Stimulated activated CD4-positive, alpha-beta T cell treated with anti-CD3 and anti-CD28 coated beads, Interleukin-15, amount 100 ng/mL, for 1 hour (primary cell): Measurements from ENCODE around the gene SMIM1.

Experiments
- DNase-seq, 2 donors: peaks; one replicate each; pipeline ENCODE4 v3.0.0-alpha.2; 2020; ENCODE audit warnings: low read depth in 1 of 2, low spot score in 1 of 2

Gene SMIM1

GRCh38 chr1:3817821-3818597 is 45.5 kb downstream of the SMIM1 start:
- DNase-seq: no peak

- DNase-seq: no peak
These were observed 47.2 kb downstream of the SMIM1 start for GRCh38 chr1:3819771-3820200.

- DNase-seq: no peak
These were observed 47.8 kb downstream of the SMIM1 start for GRCh38 chr1:3820316-3820715.

- no peak for DNase-seq
These were observed 48.5 kb downstream of the SMIM1 start for GRCh38 chr1:3821004-3821403.

DNA sequence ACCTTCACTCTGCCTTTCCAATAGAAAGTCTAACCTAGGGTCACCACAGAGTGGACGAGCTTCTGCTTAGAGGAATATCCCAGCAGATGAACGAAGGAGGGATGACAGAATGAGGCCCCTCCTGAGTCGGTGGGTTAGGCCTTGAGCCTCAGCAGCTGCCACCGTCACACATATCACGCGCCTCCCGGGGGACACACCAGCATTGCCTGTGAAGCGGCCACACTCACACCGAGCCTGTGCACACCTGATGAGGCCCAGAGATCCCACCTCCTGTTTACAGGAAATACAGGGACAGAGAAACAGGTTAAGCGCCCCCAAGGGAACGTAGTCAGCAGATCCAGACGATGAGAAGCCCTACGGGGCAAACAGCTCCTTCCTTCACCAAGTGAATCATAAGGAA is 48.9 kb downstream of the SMIM1 start:
- DNase-seq: no peak

DNA sequence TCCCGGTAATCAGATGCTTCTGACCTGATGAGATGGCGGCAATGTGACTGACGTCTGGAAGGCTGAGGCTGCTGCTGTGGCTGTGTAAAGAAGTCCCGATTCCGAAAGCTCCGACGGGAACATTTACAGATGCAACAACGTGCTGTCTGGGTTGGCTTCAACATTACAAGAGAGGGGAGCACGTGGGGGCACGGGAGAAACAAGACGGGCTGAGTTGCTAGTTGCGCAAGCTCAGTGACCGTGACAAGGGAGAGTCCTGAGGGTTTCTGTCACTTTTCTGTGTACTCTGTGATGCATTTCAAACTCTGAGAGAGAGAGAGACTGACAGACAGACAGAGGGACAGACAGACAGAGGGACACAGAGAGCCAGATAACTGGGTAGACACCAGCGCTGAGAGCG is 49.4 kb downstream of the SMIM1 start:
- DNase-seq: no peak

- no peak for DNase-seq
These were observed 49.9 kb downstream of the SMIM1 start for GRCh38 chr1:3822421-3822820.

- no peak for DNase-seq
These were observed 52.1 kb downstream of the SMIM1 start for GRCh38 chr1:3824650-3825049.

- DNase-seq: no peak
These were observed 52.8 kb downstream of the SMIM1 start for GRCh38 chr1:3825356-3825755.
